ENCODE measurements around the gene OR2G2.

Gene OR2G2

DNA sequence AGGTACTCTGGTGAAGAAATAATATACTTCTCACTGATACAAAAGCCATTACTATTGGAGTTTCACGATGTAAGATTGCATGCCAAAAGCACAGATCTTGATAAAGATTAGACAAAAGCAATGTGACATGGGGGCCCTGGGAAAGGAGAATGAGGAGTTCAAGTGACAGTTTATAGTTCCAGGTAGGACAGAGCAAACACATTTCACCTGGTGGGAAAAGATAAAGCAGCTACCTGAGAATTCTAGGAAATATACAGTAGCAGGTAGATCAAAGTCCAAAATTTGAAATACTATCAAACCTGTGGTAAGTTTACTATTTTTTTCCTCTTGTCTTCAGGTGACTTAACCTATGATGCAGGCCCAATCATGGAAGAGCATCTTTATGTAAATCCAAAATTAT, 25.2 kb downstream of the OR2G2 start:
- TF ChIP-seq, protein P1, sequence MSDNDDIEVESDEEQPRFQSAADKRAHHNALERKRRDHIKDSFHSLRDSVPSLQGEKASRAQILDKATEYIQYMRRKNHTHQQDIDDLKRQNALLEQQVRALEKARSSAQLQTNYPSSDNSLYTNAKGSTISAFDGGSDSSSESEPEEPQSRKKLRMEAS (IDR thresholded peaks at IDR 0.05; ENCODE audit: low read depth, low read length) = no peak
- no peak for TF ChIP-seq POLR2A (IDR thresholded peaks at IDR 0.05; ENCODE audit: extremely low read depth, insufficient read length)
- no peak for TF ChIP-seq MYC (IDR thresholded peaks at IDR 0.05; ENCODE audit: low read depth, low read length)
- TF ChIP-seq, protein P2, sequence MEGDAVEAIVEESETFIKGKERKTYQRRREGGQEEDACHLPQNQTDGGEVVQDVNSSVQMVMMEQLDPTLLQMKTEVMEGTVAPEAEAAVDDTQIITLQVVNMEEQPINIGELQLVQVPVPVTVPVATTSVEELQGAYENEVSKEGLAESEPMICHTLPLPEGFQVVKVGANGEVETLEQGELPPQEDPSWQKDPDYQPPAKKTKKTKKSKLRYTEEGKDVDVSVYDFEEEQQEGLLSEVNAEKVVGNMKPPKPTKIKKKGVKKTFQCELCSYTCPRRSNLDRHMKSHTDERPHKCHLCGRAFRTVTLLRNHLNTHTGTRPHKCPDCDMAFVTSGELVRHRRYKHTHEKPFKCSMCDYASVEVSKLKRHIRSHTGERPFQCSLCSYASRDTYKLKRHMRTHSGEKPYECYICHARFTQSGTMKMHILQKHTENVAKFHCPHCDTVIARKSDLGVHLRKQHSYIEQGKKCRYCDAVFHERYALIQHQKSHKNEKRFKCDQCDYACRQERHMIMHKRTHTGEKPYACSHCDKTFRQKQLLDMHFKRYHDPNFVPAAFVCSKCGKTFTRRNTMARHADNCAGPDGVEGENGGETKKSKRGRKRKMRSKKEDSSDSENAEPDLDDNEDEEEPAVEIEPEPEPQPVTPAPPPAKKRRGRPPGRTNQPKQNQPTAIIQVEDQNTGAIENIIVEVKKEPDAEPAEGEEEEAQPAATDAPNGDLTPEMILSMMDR (IDR thresholded peaks at IDR 0.05; ENCODE audit: low read depth, low read length) = no peak
- no peak overlapping the region for H3K4me3 ChIP-seq (ENCODE audit: low read depth, low read length)
- no peak for DNase-seq (ENCODE audit: low read depth)

DNA sequence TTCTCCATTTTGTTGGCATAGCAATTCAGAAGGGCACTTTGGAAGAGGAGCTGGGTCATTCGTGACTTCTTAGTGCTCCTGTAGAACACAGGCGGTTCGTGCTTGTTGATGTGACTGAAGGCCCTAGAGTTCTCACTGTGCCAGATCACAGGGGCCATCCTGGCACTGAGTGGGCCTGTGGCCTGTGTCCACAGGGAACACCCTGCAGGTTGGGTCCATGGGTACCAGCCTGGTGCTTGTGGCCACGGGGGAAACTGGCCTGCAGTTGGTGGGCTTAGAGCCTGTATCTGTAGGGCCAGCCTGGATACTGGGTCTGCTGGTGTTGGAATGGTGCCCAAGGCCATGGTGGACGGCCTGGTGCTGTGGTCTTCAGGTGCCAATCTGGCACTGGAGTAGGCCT, 26.5 kb downstream of the OR2G2 start:
- no peak for DNase-seq (ENCODE audit: low read depth)
- H3K4me3 ChIP-seq (ENCODE audit: low read depth, low read length) = no peak overlapping the region
- TF ChIP-seq, protein P1 (IDR thresholded peaks at IDR 0.05; ENCODE audit: low read depth, low read length) = no peak
- no peak for TF ChIP-seq MYC (IDR thresholded peaks at IDR 0.05; ENCODE audit: low read depth, low read length)
- no peak for TF ChIP-seq POLR2A (IDR thresholded peaks at IDR 0.05; ENCODE audit: extremely low read depth, insufficient read length)
- TF ChIP-seq, protein P2 (IDR thresholded peaks at IDR 0.05; ENCODE audit: low read depth, low read length) = no peak

DNA sequence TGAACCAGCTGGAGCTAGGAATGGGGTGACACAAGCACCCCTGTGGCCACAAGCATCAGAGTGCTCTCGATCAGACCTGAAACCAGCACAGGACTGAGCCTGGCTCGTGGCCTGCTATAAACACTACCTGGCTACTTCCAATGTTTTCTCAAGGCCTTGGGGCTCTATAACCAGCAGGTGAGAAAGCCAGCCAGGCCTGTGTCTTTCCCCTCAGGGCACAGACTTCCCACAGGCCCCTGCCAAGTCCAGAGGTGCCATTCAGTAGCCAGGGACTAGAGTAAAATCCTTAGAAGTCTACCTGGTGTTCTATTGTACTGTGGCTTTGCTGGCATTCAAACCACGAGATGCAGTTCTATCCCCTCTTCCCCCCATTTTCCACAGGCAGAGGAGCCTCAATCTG, 39.8 kb downstream of the OR2G2 start:
- TF ChIP-seq POLR2A (IDR thresholded peaks at IDR 0.05; ENCODE audit: extremely low read depth, insufficient read length) (no peak), MYC (IDR thresholded peaks at IDR 0.05; ENCODE audit: low read depth, low read length) (no peak)
- TF ChIP-seq, protein P2 (IDR thresholded peaks at IDR 0.05; ENCODE audit: low read depth, low read length) = no peak
- TF ChIP-seq, protein P1 (IDR thresholded peaks at IDR 0.05; ENCODE audit: low read depth, low read length) = no peak

DNA sequence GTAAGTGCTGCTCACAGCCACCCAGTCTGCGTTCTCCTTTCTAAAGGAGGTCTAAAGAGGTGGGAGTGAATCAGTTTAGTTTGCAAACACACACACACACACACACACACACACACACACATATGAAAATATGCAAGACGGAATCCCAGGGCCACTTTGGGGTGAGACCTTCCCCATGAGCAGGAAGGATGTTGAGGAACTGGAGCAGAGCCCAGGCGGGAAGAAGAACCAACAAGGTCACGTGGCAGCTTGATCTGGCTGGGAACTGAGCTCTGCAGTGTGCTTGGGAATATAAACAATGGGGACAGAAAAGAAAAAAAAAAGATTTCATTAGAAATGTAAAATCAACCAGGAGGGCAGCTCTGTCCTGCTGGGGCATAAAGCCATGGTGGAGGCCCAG, 49.9 kb downstream of the OR2G2 start:
- TF ChIP-seq POLR2A (IDR thresholded peaks at IDR 0.05; ENCODE audit: extremely low read depth, insufficient read length) (no peak), MYC (IDR thresholded peaks at IDR 0.05; ENCODE audit: low read depth, low read length) (no peak)
- TF ChIP-seq, protein P1 (IDR thresholded peaks at IDR 0.05; ENCODE audit: low read depth, low read length) = no peak
- TF ChIP-seq, protein P2 (IDR thresholded peaks at IDR 0.05; ENCODE audit: low read depth, low read length) = no peak
- no peak for DNase-seq (ENCODE audit: low read depth)
- no peak overlapping the region for H3K4me3 ChIP-seq (ENCODE audit: low read depth, low read length)

More for the DNA sequence above, 39.8 kb downstream of the OR2G2 start:
- H3K4me3 ChIP-seq (ENCODE audit: low read depth, low read length) = no peak overlapping the region
- no peak for DNase-seq (ENCODE audit: low read depth)

DNA sequence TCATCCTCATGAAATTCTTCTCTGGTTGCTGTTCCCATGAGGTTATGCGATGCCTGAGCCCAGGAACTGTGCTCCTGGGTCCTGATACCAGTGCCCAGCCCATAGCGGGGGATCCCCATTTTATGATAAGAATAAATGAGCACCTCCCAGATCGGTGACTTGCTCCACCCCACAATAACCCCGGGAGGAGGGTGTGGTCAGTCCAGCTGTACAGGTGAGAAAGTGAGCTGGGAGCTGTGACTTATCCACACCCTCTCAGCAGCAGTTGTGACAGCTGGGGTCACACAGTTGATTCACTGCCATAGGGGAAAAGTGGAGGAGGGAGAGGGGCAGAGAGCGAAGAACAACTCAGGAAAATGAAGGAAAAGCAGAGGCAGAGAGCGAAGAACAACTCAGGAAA, 50.6 kb downstream of the OR2G2 start:
- H3K4me3 ChIP-seq (ENCODE audit: low read depth, low read length) = no peak overlapping the region
- no peak for DNase-seq (ENCODE audit: low read depth)
- TF ChIP-seq MYC (IDR thresholded peaks at IDR 0.05; ENCODE audit: low read depth, low read length) (no peak), POLR2A (IDR thresholded peaks at IDR 0.05; ENCODE audit: extremely low read depth, insufficient read length) (no peak)
- TF ChIP-seq, protein P1 (IDR thresholded peaks at IDR 0.05; ENCODE audit: low read depth, low read length) = no peak
- TF ChIP-seq, protein P2 (IDR thresholded peaks at IDR 0.05; ENCODE audit: low read depth, low read length) = no peak
